LoVo (cell line): Measurements from ENCODE around the gene C11orf65.
A peak's percentile ranks its signal among the peaks of the same experiment; 100 is the strongest.

ENCODE experiments used
- DNase-seq: peaks from one replicate; pipeline ENCODE4 v3.0.0-alpha.2; 2016; ENCODE audit warnings: low spot score

The C11orf65 gene

GRCh38 chr11:108369064-108369463 is 98.3 kb downstream of the C11orf65 start:
- no peak for DNase-seq

DNA sequence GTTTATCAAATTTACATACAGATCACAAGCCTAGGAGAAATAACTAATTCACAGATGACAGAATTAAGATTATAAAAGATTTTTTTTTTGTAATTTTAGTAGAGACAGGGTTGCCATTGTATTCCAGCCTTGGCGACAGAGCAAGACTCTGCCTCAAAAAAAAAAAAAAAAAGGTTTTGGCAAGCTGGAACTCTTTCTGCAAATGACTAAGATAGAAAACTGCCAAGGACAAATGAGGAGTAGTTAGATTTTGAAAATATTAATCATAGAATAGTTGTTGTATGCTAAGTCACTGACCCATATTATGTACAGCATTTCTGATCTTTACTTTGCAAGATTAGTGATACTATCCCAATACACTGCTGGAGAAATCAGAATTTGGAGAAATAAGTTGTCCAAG is 99.2 kb downstream of the C11orf65 start:
- DNase-seq: no peak

- DNase-seq: no peak
Measured at GRCh38 chr11:108364159-108364558, 103.2 kb downstream of the C11orf65 start.

GRCh38 chr11:108351468-108351867 is 115.9 kb downstream of the C11orf65 start:
- no peak for DNase-seq

GRCh38 chr11:108346451-108346850 is 120.9 kb downstream of the C11orf65 start:
- DNase-seq: no peak

- DNase-seq: no peak
Measured at GRCh38 chr11:108345767-108346166, 121.6 kb downstream of the C11orf65 start.

DNA sequence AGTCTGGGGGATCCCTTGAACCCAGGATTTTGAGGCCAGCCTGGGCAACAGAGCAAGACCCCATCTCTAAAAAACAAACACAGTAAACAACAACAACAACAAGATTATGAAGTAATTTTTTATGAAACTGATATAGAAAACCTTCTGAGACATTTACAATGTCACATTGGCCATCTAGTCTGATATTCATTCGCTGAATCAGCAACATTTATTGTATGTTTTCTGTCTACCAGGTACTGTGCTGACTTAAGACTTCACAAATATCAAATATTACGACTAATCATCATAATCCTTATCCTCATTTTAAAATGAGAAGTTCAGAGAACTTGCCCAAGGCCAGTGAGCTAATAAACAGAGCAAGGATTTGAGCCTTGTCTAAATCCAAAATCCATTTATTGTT is 123.6 kb downstream of the C11orf65 start:
- DNase-seq: no peak

DNA sequence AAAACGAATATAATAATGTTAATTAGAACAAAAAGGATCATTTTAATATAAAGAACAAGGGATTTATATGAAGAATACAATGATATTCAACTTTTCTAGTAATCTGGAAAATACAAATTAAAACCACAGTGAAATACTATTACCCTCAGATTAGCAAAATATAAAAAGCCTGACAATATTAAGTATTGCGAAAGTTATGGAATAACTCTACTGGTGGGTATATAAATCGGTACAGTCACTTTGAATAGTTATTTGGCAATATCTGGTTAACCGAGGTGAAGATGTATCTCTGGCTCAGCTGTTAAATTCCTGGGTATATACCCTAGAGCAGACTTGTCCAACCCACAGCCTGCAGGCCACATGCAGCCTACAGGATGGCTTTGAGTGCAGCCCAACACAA is 125.7 kb downstream of the C11orf65 start:
- DNase-seq: no peak

DNA sequence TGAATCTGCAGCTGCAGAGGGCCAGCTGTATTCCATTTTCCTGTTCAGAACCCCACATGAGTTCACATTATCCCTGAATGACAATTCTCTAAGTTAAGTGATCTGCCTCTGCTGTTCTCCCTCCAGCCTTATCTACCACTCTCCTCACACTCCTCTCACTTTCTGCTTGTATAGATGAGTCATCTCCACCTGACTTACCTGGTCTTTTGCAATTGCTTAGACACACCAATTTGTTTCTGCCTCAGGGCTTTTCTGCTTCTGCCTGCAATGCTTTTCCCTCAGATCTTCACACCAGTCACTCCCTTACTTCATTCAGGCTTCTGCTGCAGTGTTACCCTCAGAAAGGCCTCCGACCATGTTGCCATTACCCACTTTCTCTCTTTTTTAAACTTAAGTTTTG is 126.4 kb downstream of the C11orf65 start:
- peak; percentile 77 for DNase-seq

DNA sequence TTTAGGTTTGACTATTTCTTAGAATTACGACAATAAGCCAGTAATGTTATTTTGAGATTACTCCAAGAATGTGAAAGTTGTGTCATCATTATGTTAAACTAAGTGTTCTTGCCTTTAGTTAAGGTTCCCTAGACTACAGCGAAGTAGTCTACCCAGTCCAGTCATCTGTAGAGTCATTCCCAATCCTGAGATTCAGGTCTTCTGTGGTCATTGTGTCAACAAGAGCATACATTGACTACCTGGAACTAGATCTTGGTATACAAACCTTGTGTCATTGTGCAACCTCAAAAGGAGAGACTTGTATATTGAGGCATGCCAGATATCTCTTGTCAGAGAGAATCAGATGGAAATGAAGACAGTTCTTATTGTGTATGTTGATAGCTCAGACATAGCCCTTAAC is 128.6 kb downstream of the C11orf65 start:
- DNase-seq: no peak

DNA sequence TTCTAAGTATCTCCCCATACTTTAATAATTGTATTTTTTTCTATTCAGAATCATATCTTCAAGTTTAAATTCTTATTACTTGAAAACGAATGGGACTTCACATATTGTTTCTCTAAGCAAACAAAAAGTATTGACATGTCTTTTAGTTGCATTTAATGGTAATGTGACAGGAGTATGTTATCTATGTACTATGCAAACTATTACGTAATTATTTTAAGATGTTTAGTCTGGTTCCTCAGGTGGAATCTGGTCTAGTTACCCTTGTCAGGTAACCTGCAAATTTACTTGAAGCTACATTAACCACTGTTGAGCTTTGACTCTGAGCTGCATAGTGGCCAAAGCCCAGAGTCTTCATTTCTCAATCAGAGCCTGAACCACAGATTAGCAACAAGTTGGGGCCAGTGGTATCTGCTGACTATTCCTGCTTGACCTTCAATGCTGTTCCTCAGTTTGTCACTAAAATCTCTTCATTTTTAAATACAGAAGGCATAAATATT is 133.9 kb downstream of the C11orf65 start:
- DNase-seq: no peak
